Muscle of leg (tissue), 11 donors: ENCODE results near the gene DCDC2. TPM values are rescaled to one million over a fixed set of nuclear protein-coding genes. Genes with fewer than 3 reads are reported as not detected.
"Not testable (repeated sequence)": the region's sequence is repeated elsewhere in the genome, so short reads cannot be mapped to it uniquely, and the experiment has no call there.

Experiments
- DNase-seq: peaks from one replicate; pipeline ENCODE4 v3.0.0; 2013
- H3K27ac ChIP-seq: one replicate; pipeline ENCODE4 v1.5.1; 2013; ENCODE audit warnings: mild to moderate bottlenecking, low read length, control low read depth
- H3K27me3 ChIP-seq: one replicate; pipeline ENCODE4 v1.6.1; 2013; ENCODE audit warnings: low read length; ENCODE audit not compliant: control insufficient read depth, insufficient read depth
- H3K36me3 ChIP-seq: one replicate; pipeline ENCODE4 v1.6.1; 2013; ENCODE audit warnings: low read length; ENCODE audit not compliant: control insufficient read depth, insufficient read depth
- H3K4me1 ChIP-seq: one replicate; pipeline ENCODE4 v1.6.1; 2013; ENCODE audit warnings: low read length; ENCODE audit not compliant: control insufficient read depth, insufficient read depth
- H3K4me3 ChIP-seq: one replicate; pipeline ENCODE4 v1.5.1; 2013; ENCODE audit warnings: low read length, control low read depth
- H3K9me3 ChIP-seq: replicated peaks from 2 replicates; pipeline ENCODE4 v1.6.1; 2013; ENCODE audit warnings: low read depth, low read length; ENCODE audit not compliant: control insufficient read depth
- WGBS: methylation state at CpG from one replicate; pipeline ENCODE4 v1.1.5; 2013; ENCODE audit warnings: missing lambda C conversion rate; ENCODE audit not compliant: insufficient coverage; 5-methylcytosine and 5-hydroxymethylcytosine counted together
- polyA plus RNA-seq, 8 donors: library from polyadenylated mRNA; unstranded; fragments of 120-200 nt; gene quantifications; one replicate each; pipeline versions ENCODE4 v1.2.1 to v1.2.3, GENCODE V29; 2013; ENCODE audit warnings: inconsistent platforms in 1 of 8, low replicate concordance in 1 of 8; ENCODE audit not compliant: insufficient read length in 8 of 8, insufficient read depth in 1 of 8
- total RNA-seq: library from RNA; stranded (reverse); fragments of 120-200 nt; gene quantifications from one replicate; pipeline ENCODE4 v1.2.4, GENCODE V29; 2013

Gene DCDC2
- total and polyA plus RNA-seq, 9 donors: 0.04 to 0.60 (median 0.17) TPM

GRCh38 chr6:24226541-24226940 is 131.3 kb downstream of the DCDC2 start:
- no CpG with 5 or more reads among the region's 3 CpGs for WGBS
- no peak for DNase-seq
- H3K4me1 ChIP-seq: no peaks in the 10 kb centered on the region
- H3K9me3 ChIP-seq: no peaks in the 10 kb centered on the region
- H3K27me3 ChIP-seq: no peaks in the 10 kb centered on the region
- H3K27ac ChIP-seq: no peak overlapping the region
- H3K36me3 ChIP-seq: no peaks in the 10 kb centered on the region
- H3K4me3 ChIP-seq: no peak overlapping the region

GRCh38 chr6:24225838-24226237 is 132.0 kb downstream of the DCDC2 start:
- Histone ChIP-seq H3K4me1 (no peaks in the 10 kb centered on the region), H3K27ac (no peak overlapping the region), H3K36me3 (no peaks in the 10 kb centered on the region), H3K9me3 (no peaks in the 10 kb centered on the region), H3K27me3 (no peaks in the 10 kb centered on the region), H3K4me3 (no peak overlapping the region)
- DNase-seq: no peak
- WGBS: no CpG with 5 or more reads among the region's 2 CpGs

- no peaks in the 10 kb centered on the region for H3K9me3 ChIP-seq
- H3K27ac ChIP-seq: no peak overlapping the region
- WGBS: 76% methylated on average over 3 of the region's 7 CpGs
- DNase-seq: peak; percentile 67
- H3K4me1 ChIP-seq: no peaks in the 10 kb centered on the region
- H3K36me3 ChIP-seq: no peaks in the 10 kb centered on the region
- no peak overlapping the region for H3K4me3 ChIP-seq
- no peaks in the 10 kb centered on the region for H3K27me3 ChIP-seq
These were observed 134.5 kb downstream of the DCDC2 start for GRCh38 chr6:24223115-24223919.

- no peaks in the 10 kb centered on the region for H3K36me3 ChIP-seq
- no peaks in the 10 kb centered on the region for H3K4me1 ChIP-seq
- no peak overlapping the region for H3K4me3 ChIP-seq
- WGBS: no CpG with 5 or more reads among the region's 3 CpGs
- H3K27me3 ChIP-seq: no peaks in the 10 kb centered on the region
- DNase-seq: no peak
- no peaks in the 10 kb centered on the region for H3K9me3 ChIP-seq
- no peak overlapping the region for H3K27ac ChIP-seq
These were observed 138.2 kb downstream of the DCDC2 start for GRCh38 chr6:24219670-24220069.

GRCh38 chr6:24214984-24215383 is 142.9 kb downstream of the DCDC2 start:
- DNase-seq: no peak
- Histone ChIP-seq H3K4me3 (no peak overlapping the region), H3K27me3 (no peaks in the 10 kb centered on the region), H3K9me3 (no peaks in the 10 kb centered on the region), H3K4me1 (no peaks in the 10 kb centered on the region), H3K36me3 (no peaks in the 10 kb centered on the region), H3K27ac (no peak overlapping the region)
- WGBS: 79% methylated on average over 5 of the region's 5 CpGs

GRCh38 chr6:24207413-24207812 is 150.4 kb downstream of the DCDC2 start:
- no peak overlapping the region for H3K4me3 ChIP-seq

GRCh38 chr6:24205020-24205492 is 152.8 kb downstream of the DCDC2 start:
- Histone ChIP-seq H3K27me3 (no peaks in the 10 kb centered on the region), H3K4me1 (no peaks in the 10 kb centered on the region), H3K4me3 (no peak overlapping the region), H3K36me3 (no peaks in the 10 kb centered on the region), H3K9me3 (no peaks in the 10 kb centered on the region), H3K27ac (no peak overlapping the region)
- 40% methylated on average over 1 of the region's 4 CpGs for WGBS
- peak; percentile 63 for DNase-seq

More at GRCh38 chr6:24207413-24207812, 150.4 kb downstream of the DCDC2 start:
- no peak for DNase-seq
- 71% methylated on average over 2 of the region's 4 CpGs for WGBS
- no peaks in the 10 kb centered on the region for H3K36me3 ChIP-seq
- no peaks in the 10 kb centered on the region for H3K27me3 ChIP-seq
- no peak overlapping the region for H3K27ac ChIP-seq
- no peaks in the 10 kb centered on the region for H3K4me1 ChIP-seq
- H3K9me3 ChIP-seq: no peaks in the 10 kb centered on the region

- H3K36me3 ChIP-seq, DNase-seq, H3K4me3 ChIP-seq, H3K27ac ChIP-seq, H3K4me1 ChIP-seq, H3K9me3 ChIP-seq, H3K27me3 ChIP-seq: not testable (repeated sequence)
- no CpG with 5 or more reads among the region's 3 CpGs for WGBS
These were observed 153.7 kb downstream of the DCDC2 start for GRCh38 chr6:24204113-24204512.

- Histone ChIP-seq H3K36me3 (no peaks in the 10 kb centered on the region), H3K9me3 (no peaks in the 10 kb centered on the region), H3K27me3 (no peaks in the 10 kb centered on the region), H3K4me1 (no peaks in the 10 kb centered on the region), H3K4me3 (no peak overlapping the region), H3K27ac (no peak overlapping the region)
- DNase-seq: no peak
- no CpG with 5 or more reads among the region's 1 CpG for WGBS
These were observed 160.0 kb downstream of the DCDC2 start for GRCh38 chr6:24197892-24198291.

- no peak for DNase-seq
- Histone ChIP-seq H3K9me3 (no peaks in the 10 kb centered on the region), H3K27me3 (no peaks in the 10 kb centered on the region), H3K27ac (no peak overlapping the region), H3K4me3 (no peak overlapping the region), H3K4me1 (no peaks in the 10 kb centered on the region), H3K36me3 (no peaks in the 10 kb centered on the region)
- 100% methylated on average over 2 of the region's 3 CpGs for WGBS
These were observed 161.8 kb downstream of the DCDC2 start for GRCh38 chr6:24195836-24196597.
